Neutrophil (primary cell): ENCODE measurements around the gene CYSLTR2.
"Not testable (repeated sequence)": the region's sequence is repeated elsewhere in the genome, so short reads cannot be mapped to it uniquely, and the experiment has no call there.

ENCODE experiments used
- H3K27ac ChIP-seq: fragments of 200-600 bp; sonication (generic); 2 replicates; pipeline ENCODE4 v1.5.1; 2016; ENCODE audit warnings: mild to moderate bottlenecking, moderate library complexity
- H3K27me3 ChIP-seq: fragments of 200-600 bp; sonication (generic); 2 replicates; pipeline ENCODE4 v1.6.0; 2016; ENCODE audit warnings: mild to moderate bottlenecking
- H3K36me3 ChIP-seq: fragments of 200-600 bp; sonication (generic); 2 replicates; pipeline ENCODE4 v1.5.1; 2017
- H3K4me1 ChIP-seq, 2 experiments: fragments of 200-600 bp in 1 of 2; sonication (generic) in 1 of 2; 1 replicate in 1 of 2; 2 replicates in 1 of 2; pipeline versions ENCODE4 v1.5.1 to v1.6.1; 2013 to 2016; ENCODE audit warnings: low read depth in 1 of 2, low read length in 1 of 2, mild to moderate bottlenecking in 1 of 2, moderate library complexity in 1 of 2; ENCODE audit not compliant: control insufficient read depth in 1 of 2, insufficient read depth in 1 of 2
- H3K4me3 ChIP-seq, 2 experiments: fragments of 200-600 bp in 1 of 2; sonication (generic) in 1 of 2; 1 replicate in 1 of 2; 2 replicates in 1 of 2; pipeline ENCODE4 v1.5.1; 2013 to 2016; ENCODE audit warnings: low read depth in 1 of 2, low read length in 1 of 2, mild to moderate bottlenecking in 1 of 2, moderate library complexity in 1 of 2
- H3K9me3 ChIP-seq: fragments of 200-600 bp; sonication (generic); 2 replicates; pipeline ENCODE4 v1.5.1; 2016
- CTCF ChIP-seq: fragments of 200-600 bp; sonication (generic); IDR thresholded peaks from 2 replicates; pipeline ENCODE4 v1.5.1; 2016; ENCODE audit warnings: antibody characterized with exemption

Gene CYSLTR2

GRCh38 chr13:48687249-48687648, 33.5 kb downstream of the CYSLTR2 start:
- H3K9me3 ChIP-seq: no peaks in the 10 kb centered on the region
- no peak for TF ChIP-seq CTCF
- no peaks in the 10 kb centered on the region for H3K27me3 ChIP-seq
- H3K4me1 ChIP-seq: peaks cover 8% of the 10 kb centered on the region in 2 experiments
- H3K36me3 ChIP-seq: no peaks in the 10 kb centered on the region
- no peak overlapping the region for H3K4me3 ChIP-seq
- no peak overlapping the region for H3K27ac ChIP-seq

- H3K4me1 ChIP-seq: no peaks in the 10 kb centered on the region
- no peak for TF ChIP-seq CTCF
- no peaks in the 10 kb centered on the region for H3K27me3 ChIP-seq
- no peak overlapping the region for H3K4me3 ChIP-seq
- no peaks in the 10 kb centered on the region for H3K9me3 ChIP-seq
- no peaks in the 10 kb centered on the region for H3K36me3 ChIP-seq
- H3K27ac ChIP-seq: no peak overlapping the region
These were observed 40.3 kb downstream of the CYSLTR2 start for GRCh38 chr13:48693998-48694397.

- Histone ChIP-seq H3K27me3 (no peaks in the 10 kb centered on the region), H3K36me3 (no peaks in the 10 kb centered on the region), H3K4me3 (no peak overlapping the region), H3K9me3 (no peaks in the 10 kb centered on the region), H3K4me1 (no peaks in the 10 kb centered on the region), H3K27ac (no peak overlapping the region)
- no peak for TF ChIP-seq CTCF
These were observed 42.0 kb downstream of the CYSLTR2 start for GRCh38 chr13:48695776-48696175.

- not testable (repeated sequence) for H3K36me3 ChIP-seq, H3K27ac ChIP-seq, H3K27me3 ChIP-seq, H3K9me3 ChIP-seq, H3K4me3 ChIP-seq, H3K4me1 ChIP-seq
These were observed 42.9 kb downstream of the CYSLTR2 start for GRCh38 chr13:48696676-48697075.

- Histone ChIP-seq H3K27ac (no peak overlapping the region), H3K9me3 (no peaks in the 10 kb centered on the region), H3K4me3 (no peak overlapping the region), H3K36me3 (no peaks in the 10 kb centered on the region), H3K27me3 (no peaks in the 10 kb centered on the region), H3K4me1 (no peaks in the 10 kb centered on the region)
- no peak for TF ChIP-seq CTCF
These were observed 53.7 kb downstream of the CYSLTR2 start for GRCh38 chr13:48707405-48707804.

GRCh38 chr13:48708764-48709163, 55.0 kb downstream of the CYSLTR2 start:
- H3K9me3 ChIP-seq: no peaks in the 10 kb centered on the region
- no peak overlapping the region for H3K4me3 ChIP-seq
- no peaks in the 10 kb centered on the region for H3K4me1 ChIP-seq
- H3K36me3 ChIP-seq: no peaks in the 10 kb centered on the region
- no peak for TF ChIP-seq CTCF
- no peak overlapping the region for H3K27ac ChIP-seq
- no peaks in the 10 kb centered on the region for H3K27me3 ChIP-seq
